ENCODE results near the gene SLC22A14. TPM values are rescaled to one million over a fixed set of nuclear protein-coding genes. Genes with fewer than 3 reads are reported as not detected.
"Not testable (repeated sequence)": the region's sequence is repeated elsewhere in the genome, so short reads cannot be mapped to it uniquely, and the experiment has no call there.

Gene SLC22A14
- total RNA-seq, 1 donor from 2014 or later, result under 0.01 TPM

GRCh38 chr3:38284756-38285150 lies 2.7 kb downstream of the SLC22A14 start:
- H3K4me3 ChIP-seq (ENCODE audit: low read length in 3 of 3), result no peak overlapping the region
- H3K4me1 ChIP-seq (ENCODE audit: control insufficient read depth in 3 of 3, insufficient read depth in 3 of 3, low read length in 3 of 3), result no peaks in the 10 kb centered on the region
- H3K27ac ChIP-seq (ENCODE audit: low read depth, low read length), result no peak overlapping the region
- no peaks in the 10 kb centered on the region for H3K27me3 ChIP-seq (ENCODE audit: control insufficient read depth in 3 of 3, insufficient read depth in 3 of 3, low read length in 3 of 3)
- no peaks in the 10 kb centered on the region for H3K9me3 ChIP-seq (ENCODE audit: control insufficient read depth in 3 of 3, low read length in 3 of 3)
- H3K9ac ChIP-seq (ENCODE audit: low read depth in 1 of 3, low read length in 3 of 3), result no peak overlapping the region
- H3K36me3 ChIP-seq (ENCODE audit: control insufficient read depth in 3 of 3, insufficient read depth in 3 of 3, low read length in 3 of 3), result peaks cover 0 to 3% (median 0%) of the 10 kb centered on the region in 3 donors

DNA sequence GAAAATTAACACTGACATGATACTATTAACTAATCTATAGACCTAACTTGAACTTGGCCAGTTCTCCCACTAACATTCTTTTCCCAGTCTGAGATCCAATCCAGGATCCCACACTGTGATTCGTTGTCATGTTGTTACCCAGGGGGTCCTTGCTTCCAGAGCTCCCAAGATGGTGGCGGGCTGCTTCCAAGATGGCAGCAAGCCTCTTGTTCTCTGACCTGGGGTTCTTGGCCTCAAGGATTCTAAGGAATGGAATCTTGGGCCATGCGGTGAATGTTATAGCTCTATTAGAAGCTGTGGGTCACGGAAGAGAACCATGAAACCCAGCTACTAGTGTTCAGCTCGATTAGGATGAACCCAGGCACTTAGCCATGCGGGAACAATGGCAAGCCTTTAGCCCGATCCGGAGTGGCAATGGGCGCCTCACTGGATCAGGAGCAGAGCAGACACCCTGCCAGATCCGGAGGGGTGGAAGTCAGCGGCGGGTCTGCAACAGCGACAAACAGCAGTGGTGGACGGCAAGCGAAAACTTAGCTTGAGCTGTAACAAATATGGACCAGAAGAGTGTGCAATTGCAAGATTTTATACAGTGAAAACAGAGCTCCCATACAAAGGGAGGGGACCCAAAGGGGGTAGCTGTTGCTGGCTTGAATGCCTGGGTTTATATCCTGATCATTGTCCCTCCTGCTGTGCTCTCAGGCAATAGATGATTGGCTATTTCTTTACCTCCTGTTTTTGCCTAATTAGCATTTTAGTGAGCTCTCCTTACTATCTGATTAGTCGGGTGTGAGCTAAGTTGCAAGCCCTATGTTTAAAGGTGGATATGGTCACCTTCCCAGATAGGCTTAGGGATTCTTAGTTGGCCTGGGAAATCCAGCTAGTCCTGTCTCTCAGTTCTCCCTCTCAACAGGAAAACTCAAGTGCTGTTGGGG lies 7.5 kb downstream of the SLC22A14 start:
- H3K4me1 ChIP-seq (ENCODE audit: control insufficient read depth in 3 of 3, insufficient read depth in 3 of 3, low read length in 3 of 3); H3K27me3 ChIP-seq (ENCODE audit: control insufficient read depth in 3 of 3, insufficient read depth in 3 of 3, low read length in 3 of 3); H3K4me3 ChIP-seq (ENCODE audit: low read length in 3 of 3); H3K9ac ChIP-seq (ENCODE audit: low read depth in 1 of 3, low read length in 3 of 3); H3K36me3 ChIP-seq (ENCODE audit: control insufficient read depth in 3 of 3, insufficient read depth in 3 of 3, low read length in 3 of 3); H3K27ac ChIP-seq (ENCODE audit: low read depth, low read length); H3K9me3 ChIP-seq (ENCODE audit: control insufficient read depth in 3 of 3, low read length in 3 of 3): not testable (repeated sequence)

DNA sequence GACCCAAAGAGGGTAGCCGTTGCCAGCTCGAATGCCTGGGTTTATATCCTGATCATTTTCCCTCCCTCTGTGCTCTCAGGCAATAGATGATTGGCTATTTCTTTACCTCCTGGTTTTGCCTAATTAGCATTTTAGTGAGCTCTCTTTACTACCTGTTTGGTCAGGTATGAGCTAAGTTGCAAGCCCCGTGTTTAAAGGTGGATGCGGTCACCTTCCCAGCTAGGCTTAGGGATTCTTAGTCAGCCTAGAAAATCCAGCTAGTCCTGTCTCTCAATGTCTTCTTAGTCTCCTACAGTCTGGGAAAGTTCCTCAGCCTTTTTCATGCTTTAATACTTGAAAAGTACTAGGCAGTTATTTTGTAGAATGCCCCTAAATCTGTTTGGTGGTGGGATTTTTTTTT lies 15.0 kb downstream of the SLC22A14 start:
- not testable (repeated sequence) for H3K36me3 ChIP-seq (ENCODE audit: control insufficient read depth in 3 of 3, insufficient read depth in 3 of 3, low read length in 3 of 3); H3K9ac ChIP-seq (ENCODE audit: low read depth in 1 of 3, low read length in 3 of 3); H3K9me3 ChIP-seq (ENCODE audit: control insufficient read depth in 3 of 3, low read length in 3 of 3); H3K4me1 ChIP-seq (ENCODE audit: control insufficient read depth in 3 of 3, insufficient read depth in 3 of 3, low read length in 3 of 3); H3K27ac ChIP-seq (ENCODE audit: low read depth, low read length); H3K27me3 ChIP-seq (ENCODE audit: control insufficient read depth in 3 of 3, insufficient read depth in 3 of 3, low read length in 3 of 3); H3K4me3 ChIP-seq (ENCODE audit: low read length in 3 of 3)

DNA sequence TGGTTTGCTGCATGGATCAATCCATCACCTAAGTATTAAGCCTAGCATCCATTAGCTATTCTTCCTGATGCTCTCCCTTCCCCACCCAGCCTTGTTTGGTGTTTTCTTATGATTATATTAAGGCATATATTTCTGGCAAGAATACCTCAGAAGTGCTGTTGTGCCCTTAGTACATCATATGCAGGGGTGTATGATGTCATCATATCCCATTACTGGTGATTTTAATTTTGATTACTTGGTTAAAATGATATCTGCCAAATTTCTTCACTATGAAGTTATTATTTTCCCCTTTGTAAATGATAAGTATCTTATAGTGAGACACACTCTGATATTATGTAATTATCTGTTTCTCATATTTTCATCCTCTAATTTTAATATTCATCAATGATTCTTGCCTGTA lies 15.4 kb downstream of the SLC22A14 start:
- H3K9ac ChIP-seq (ENCODE audit: low read depth in 1 of 3, low read length in 3 of 3), result no peak overlapping the region

GRCh38 chr3:38297947-38298711 lies 16.0 kb downstream of the SLC22A14 start:
- H3K36me3 ChIP-seq (ENCODE audit: control insufficient read depth in 3 of 3, insufficient read depth in 3 of 3, low read length in 3 of 3), result no peaks in the 10 kb centered on the region
- no peaks in the 10 kb centered on the region for H3K4me1 ChIP-seq (ENCODE audit: control insufficient read depth in 3 of 3, insufficient read depth in 3 of 3, low read length in 3 of 3)
- H3K9ac ChIP-seq (ENCODE audit: low read depth in 1 of 3, low read length in 3 of 3), result no peak overlapping the region
- no peak overlapping the region for H3K4me3 ChIP-seq (ENCODE audit: low read length in 3 of 3)
- H3K27ac ChIP-seq (ENCODE audit: low read depth, low read length), result no peak overlapping the region
- H3K27me3 ChIP-seq (ENCODE audit: control insufficient read depth in 3 of 3, insufficient read depth in 3 of 3, low read length in 3 of 3), result no peaks in the 10 kb centered on the region
- no peaks in the 10 kb centered on the region for H3K9me3 ChIP-seq (ENCODE audit: control insufficient read depth in 3 of 3, low read length in 3 of 3)

More for the DNA sequence above, 15.4 kb downstream of the SLC22A14 start:
- H3K9me3 ChIP-seq (ENCODE audit: control insufficient read depth in 3 of 3, low read length in 3 of 3), result no peaks in the 10 kb centered on the region
- H3K36me3 ChIP-seq (ENCODE audit: control insufficient read depth in 3 of 3, insufficient read depth in 3 of 3, low read length in 3 of 3), result no peaks in the 10 kb centered on the region
- no peak overlapping the region for H3K27ac ChIP-seq (ENCODE audit: low read depth, low read length)
- no peak overlapping the region for H3K4me3 ChIP-seq (ENCODE audit: low read length in 3 of 3)
- H3K27me3 ChIP-seq (ENCODE audit: control insufficient read depth in 3 of 3, insufficient read depth in 3 of 3, low read length in 3 of 3), result no peaks in the 10 kb centered on the region
- H3K4me1 ChIP-seq (ENCODE audit: control insufficient read depth in 3 of 3, insufficient read depth in 3 of 3, low read length in 3 of 3), result no peaks in the 10 kb centered on the region

GRCh38 chr3:38306941-38307340 lies 24.8 kb downstream of the SLC22A14 start:
- H3K27ac ChIP-seq (ENCODE audit: low read depth, low read length), result no peak overlapping the region
- H3K9ac ChIP-seq (ENCODE audit: low read depth in 1 of 3, low read length in 3 of 3), result no peak overlapping the region
- no peak overlapping the region for H3K4me3 ChIP-seq (ENCODE audit: low read length in 3 of 3)
- H3K36me3 ChIP-seq (ENCODE audit: control insufficient read depth in 3 of 3, insufficient read depth in 3 of 3, low read length in 3 of 3), result no peaks in the 10 kb centered on the region
- no peaks in the 10 kb centered on the region for H3K9me3 ChIP-seq (ENCODE audit: control insufficient read depth in 3 of 3, low read length in 3 of 3)
- H3K27me3 ChIP-seq (ENCODE audit: control insufficient read depth in 3 of 3, insufficient read depth in 3 of 3, low read length in 3 of 3), result no peaks in the 10 kb centered on the region
- H3K4me1 ChIP-seq (ENCODE audit: control insufficient read depth in 3 of 3, insufficient read depth in 3 of 3, low read length in 3 of 3), result no peaks in the 10 kb centered on the region

GRCh38 chr3:38307599-38307998 lies 25.5 kb downstream of the SLC22A14 start:
- Histone ChIP-seq H3K27ac (ENCODE audit: low read depth, low read length) (no peak overlapping the region), H3K4me1 (ENCODE audit: control insufficient read depth in 3 of 3, insufficient read depth in 3 of 3, low read length in 3 of 3) (no peaks in the 10 kb centered on the region), H3K4me3 (ENCODE audit: low read length in 3 of 3) (no peak overlapping the region), H3K9ac (ENCODE audit: low read depth in 1 of 3, low read length in 3 of 3) (no peak overlapping the region), H3K9me3 (ENCODE audit: control insufficient read depth in 3 of 3, low read length in 3 of 3) (no peaks in the 10 kb centered on the region), H3K36me3 (ENCODE audit: control insufficient read depth in 3 of 3, insufficient read depth in 3 of 3, low read length in 3 of 3) (no peaks in the 10 kb centered on the region), H3K27me3 (ENCODE audit: control insufficient read depth in 3 of 3, insufficient read depth in 3 of 3, low read length in 3 of 3) (no peaks in the 10 kb centered on the region)

- H3K4me1 ChIP-seq (ENCODE audit: control insufficient read depth in 3 of 3, insufficient read depth in 3 of 3, low read length in 3 of 3), result peaks cover 0 to 3% (median 0%) of the 10 kb centered on the region in 3 donors
- no peak overlapping the region for H3K4me3 ChIP-seq (ENCODE audit: low read length in 3 of 3)
- H3K36me3 ChIP-seq (ENCODE audit: control insufficient read depth in 3 of 3, insufficient read depth in 3 of 3, low read length in 3 of 3), result no peaks in the 10 kb centered on the region
- H3K27me3 ChIP-seq (ENCODE audit: control insufficient read depth in 3 of 3, insufficient read depth in 3 of 3, low read length in 3 of 3), result no peaks in the 10 kb centered on the region
- H3K27ac ChIP-seq (ENCODE audit: low read depth, low read length), result no peak overlapping the region
- H3K9ac ChIP-seq (ENCODE audit: low read depth in 1 of 3, low read length in 3 of 3), result no peak overlapping the region
- H3K9me3 ChIP-seq (ENCODE audit: control insufficient read depth in 3 of 3, low read length in 3 of 3), result no peaks in the 10 kb centered on the region
These were observed 26.4 kb downstream of the SLC22A14 start for GRCh38 chr3:38308456-38308855.

DNA sequence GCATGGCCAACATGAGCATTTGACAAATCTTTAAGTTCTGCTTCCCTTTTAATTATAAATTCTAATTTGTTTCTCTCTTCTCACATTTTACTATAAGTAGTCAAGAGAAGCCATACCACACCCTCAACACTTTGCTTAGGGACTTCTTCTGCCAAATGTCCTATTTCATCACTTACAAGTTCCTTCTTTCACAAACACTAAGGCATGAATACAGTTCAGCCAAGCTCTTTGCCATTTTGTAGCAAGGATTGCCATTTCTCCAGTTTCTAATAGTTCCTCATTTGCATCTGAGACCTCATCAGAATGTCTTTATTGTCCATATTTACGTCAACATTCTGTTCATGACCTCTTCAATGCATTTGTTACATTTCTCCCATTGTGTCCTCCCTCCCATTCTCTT lies 29.4 kb downstream of the SLC22A14 start:
- H3K9me3 ChIP-seq (ENCODE audit: control insufficient read depth in 3 of 3, low read length in 3 of 3), result no peaks in the 10 kb centered on the region
- H3K36me3 ChIP-seq (ENCODE audit: control insufficient read depth in 3 of 3, insufficient read depth in 3 of 3, low read length in 3 of 3), result no peaks in the 10 kb centered on the region
- H3K27ac ChIP-seq (ENCODE audit: low read depth, low read length), result no peak overlapping the region
- H3K27me3 ChIP-seq (ENCODE audit: control insufficient read depth in 3 of 3, insufficient read depth in 3 of 3, low read length in 3 of 3), result no peaks in the 10 kb centered on the region
- H3K4me3 ChIP-seq (ENCODE audit: low read length in 3 of 3), result no peak overlapping the region
- H3K4me1 ChIP-seq (ENCODE audit: control insufficient read depth in 3 of 3, insufficient read depth in 3 of 3, low read length in 3 of 3), result peaks cover 0 to 3% (median 0%) of the 10 kb centered on the region in 3 donors
- H3K9ac ChIP-seq (ENCODE audit: low read depth in 1 of 3, low read length in 3 of 3), result no peak overlapping the region

- Histone ChIP-seq H3K27ac (ENCODE audit: low read depth, low read length) (no peak overlapping the region), H3K9me3 (ENCODE audit: control insufficient read depth in 3 of 3, low read length in 3 of 3) (no peaks in the 10 kb centered on the region), H3K36me3 (ENCODE audit: control insufficient read depth in 3 of 3, insufficient read depth in 3 of 3, low read length in 3 of 3) (no peaks in the 10 kb centered on the region), H3K27me3 (ENCODE audit: control insufficient read depth in 3 of 3, insufficient read depth in 3 of 3, low read length in 3 of 3) (no peaks in the 10 kb centered on the region), H3K9ac (ENCODE audit: low read depth in 1 of 3, low read length in 3 of 3) (no peak overlapping the region), H3K4me1 (ENCODE audit: control insufficient read depth in 3 of 3, insufficient read depth in 3 of 3, low read length in 3 of 3) (peaks cover 0 to 3% (median 0%) of the 10 kb centered on the region in 3 donors), H3K4me3 (ENCODE audit: low read length in 3 of 3) (no peak overlapping the region)
These were observed 29.8 kb downstream of the SLC22A14 start for GRCh38 chr3:38311941-38312340.
